ENCODE data around the gene BNC2. TPM values are rescaled to one million over a fixed set of nuclear protein-coding genes. Genes with fewer than 3 reads are reported as not detected.

BNC2 gene
- total and polyA plus RNA-seq, 2 of the 4 experiments (the other 2 are of a cell fraction) = 15.5 to 45.2 TPM

DNA sequence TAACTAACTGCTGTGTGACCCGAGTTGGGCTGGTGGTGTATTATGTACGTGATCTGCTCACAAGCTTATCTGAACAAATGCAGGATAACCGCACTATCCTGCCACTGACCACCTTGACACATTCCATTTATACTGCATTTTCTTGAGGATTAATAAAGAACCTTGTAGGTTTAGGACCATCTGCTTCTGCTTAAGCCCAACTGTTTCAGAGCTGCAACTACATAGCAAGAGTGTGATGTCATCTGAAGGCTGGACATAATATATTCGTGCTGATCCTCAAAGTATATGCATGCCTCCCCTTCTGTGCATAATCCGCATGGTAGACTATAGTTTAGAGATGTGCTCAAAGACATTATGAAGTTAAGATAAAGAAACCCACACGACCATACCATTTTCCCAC is 435.9 kb downstream of the BNC2 start:
- DNase-seq (peak; percentile 78), ATAC-seq (ENCODE audit: low read depth) (peak; percentile 69)
- H2BK5ac ChIP-seq (ENCODE audit: low read depth, low read length, poor library complexity, severe bottlenecking) = no peak overlapping the region
- peaks cover 16 to 40% of the 10 kb centered on the region in 2 experiments for H3K79me1 ChIP-seq (ENCODE audit: low read depth in 1 of 2, low read length in 2 of 2)
- H2AK5ac ChIP-seq (ENCODE audit: low read depth, low read length) = peak overlapping the region; percentile 18; the same call in 1 of the 2 replicates
- H3K23ac ChIP-seq (ENCODE audit: low read depth, low read length) = no peak overlapping the region
- H3K4me2 ChIP-seq (ENCODE audit: low read depth, low read length) = no peak overlapping the region; the same call in 1 of the 2 replicates
- H3K36me3 ChIP-seq (ENCODE audit: control insufficient read depth, insufficient read depth, low read length) = peaks cover 24% of the 10 kb centered on the region
- no peaks in the 10 kb centered on the region for H3K9me3 ChIP-seq (ENCODE audit: control insufficient read depth, insufficient read depth, low read length)
- H2AK9ac ChIP-seq (replicated peaks; ENCODE audit: low read depth, low read length, poor library complexity) = no peak overlapping the region
- no peaks in the 10 kb centered on the region; the same call in 1 of the 2 replicates for H4K20me1 ChIP-seq (ENCODE audit: insufficient read depth, low read length)
- no peak overlapping the region for H2BK120ac ChIP-seq (ENCODE audit: low read depth, low read length)
- peaks cover 4% of the 10 kb centered on the region for H3K4me1 ChIP-seq (ENCODE audit: control insufficient read depth, insufficient read depth, low read length)
- H3K9ac ChIP-seq (ENCODE audit: low read depth, low read length) = no peak overlapping the region
- TF ChIP-seq, protein P1, sequence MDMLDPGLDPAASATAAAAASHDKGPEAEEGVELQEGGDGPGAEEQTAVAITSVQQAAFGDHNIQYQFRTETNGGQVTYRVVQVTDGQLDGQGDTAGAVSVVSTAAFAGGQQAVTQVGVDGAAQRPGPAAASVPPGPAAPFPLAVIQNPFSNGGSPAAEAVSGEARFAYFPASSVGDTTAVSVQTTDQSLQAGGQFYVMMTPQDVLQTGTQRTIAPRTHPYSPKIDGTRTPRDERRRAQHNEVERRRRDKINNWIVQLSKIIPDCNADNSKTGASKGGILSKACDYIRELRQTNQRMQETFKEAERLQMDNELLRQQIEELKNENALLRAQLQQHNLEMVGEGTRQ (IDR thresholded peaks at IDR 0.05; ENCODE audit: low read depth, low read length) = no peak
- TF ChIP-seq, protein P2, sequence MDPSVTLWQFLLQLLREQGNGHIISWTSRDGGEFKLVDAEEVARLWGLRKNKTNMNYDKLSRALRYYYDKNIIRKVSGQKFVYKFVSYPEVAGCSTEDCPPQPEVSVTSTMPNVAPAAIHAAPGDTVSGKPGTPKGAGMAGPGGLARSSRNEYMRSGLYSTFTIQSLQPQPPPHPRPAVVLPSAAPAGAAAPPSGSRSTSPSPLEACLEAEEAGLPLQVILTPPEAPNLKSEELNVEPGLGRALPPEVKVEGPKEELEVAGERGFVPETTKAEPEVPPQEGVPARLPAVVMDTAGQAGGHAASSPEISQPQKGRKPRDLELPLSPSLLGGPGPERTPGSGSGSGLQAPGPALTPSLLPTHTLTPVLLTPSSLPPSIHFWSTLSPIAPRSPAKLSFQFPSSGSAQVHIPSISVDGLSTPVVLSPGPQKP (IDR thresholded peaks at IDR 0.05; ENCODE audit: borderline replicate concordance, low read depth, low read length) = no peak
- TF ChIP-seq CEBPB (IDR thresholded peaks at IDR 0.05; ENCODE audit: low read depth, low read length) (no peak), BHLHE40 (IDR thresholded peaks at IDR 0.05; ENCODE audit: low read depth, low read length) (no peak), POLR2A (IDR thresholded peaks at IDR 0.05; ENCODE audit: low read depth, low read length) (no peak)
- CTCF ChIA-PET = no interaction called here
- 100% methylated on average over 1 of the region's 6 CpGs; no CpG with 5 or more reads in 1 of the 2 experiments for WGBS, 2 experiments (ENCODE audit: extremely low coverage in 2 of 2, insufficient read length in 1 of 2)
- H3K27ac ChIP-seq (ENCODE audit: insufficient read depth, low read length) = no peak overlapping the region
- no peak overlapping the region for H2AFZ ChIP-seq (replicated peaks; ENCODE audit: low read length, poor library complexity)
- no peak overlapping the region for H3K4ac ChIP-seq (ENCODE audit: low read depth, low read length)
- in situ Hi-C loops (cut with MboI; ENCODE audit: low sequenced_read_pairs) = no loop called here
- POLR2A ChIA-PET (ENCODE audit: unreplicated experiment) = no interaction called here
- H4K91ac ChIP-seq (ENCODE audit: insufficient read depth, low read depth, low read length) = no peak overlapping the region
- intact Hi-C loops (cut with micrococcal nuclease) = no loop called here
- H4K8ac ChIP-seq (ENCODE audit: low read depth in 2 of 2, low read length in 2 of 2) = no peak overlapping the region
- H3K14ac ChIP-seq (replicated peaks; ENCODE audit: low read depth, low read length) = no peak overlapping the region
- H3K56ac ChIP-seq (ENCODE audit: extremely low read depth, insufficient read depth, low read length) = no peak overlapping the region
- no peaks in the 10 kb centered on the region; the same call in 1 of the 2 replicates for H3K9me1 ChIP-seq (ENCODE audit: insufficient read depth, low read length)
- BruUV-seq (replicated peaks) = no TSS peak
- H4K5ac ChIP-seq (ENCODE audit: low read depth, low read length) = no peak overlapping the region
- no peak overlapping the region for H2BK20ac ChIP-seq (ENCODE audit: low read depth, low read length)
- no peak overlapping the region for H2BK15ac ChIP-seq (ENCODE audit: low read depth, low read length)
- dilution Hi-C loops (cut with HindIII; ENCODE audit: low sequenced_read_pairs, unreplicated experiment) = no loop called here
- H3K4me3 ChIP-seq (ENCODE audit: insufficient read depth, low read depth, low read length) = no peak overlapping the region
- H3K18ac ChIP-seq (ENCODE audit: low read depth, low read length) = peak overlapping the region; percentile 14; the same call in 1 of the 2 replicates
- H3K27me3 ChIP-seq (ENCODE audit: control insufficient read depth, insufficient read depth, low read length) = no peaks in the 10 kb centered on the region
